ENCODE measurements around the gene RSBN1. TPM values are rescaled to one million over a fixed set of nuclear protein-coding genes. Genes with fewer than 3 reads are reported as not detected.

The RSBN1 gene
- total and polyA plus RNA-seq, 10 of the 15 experiments (the other 5 are each of a cell fraction or from before 2014, with no cell fraction given): 2.9 to 26.8 (median 11.5) TPM

DNA sequence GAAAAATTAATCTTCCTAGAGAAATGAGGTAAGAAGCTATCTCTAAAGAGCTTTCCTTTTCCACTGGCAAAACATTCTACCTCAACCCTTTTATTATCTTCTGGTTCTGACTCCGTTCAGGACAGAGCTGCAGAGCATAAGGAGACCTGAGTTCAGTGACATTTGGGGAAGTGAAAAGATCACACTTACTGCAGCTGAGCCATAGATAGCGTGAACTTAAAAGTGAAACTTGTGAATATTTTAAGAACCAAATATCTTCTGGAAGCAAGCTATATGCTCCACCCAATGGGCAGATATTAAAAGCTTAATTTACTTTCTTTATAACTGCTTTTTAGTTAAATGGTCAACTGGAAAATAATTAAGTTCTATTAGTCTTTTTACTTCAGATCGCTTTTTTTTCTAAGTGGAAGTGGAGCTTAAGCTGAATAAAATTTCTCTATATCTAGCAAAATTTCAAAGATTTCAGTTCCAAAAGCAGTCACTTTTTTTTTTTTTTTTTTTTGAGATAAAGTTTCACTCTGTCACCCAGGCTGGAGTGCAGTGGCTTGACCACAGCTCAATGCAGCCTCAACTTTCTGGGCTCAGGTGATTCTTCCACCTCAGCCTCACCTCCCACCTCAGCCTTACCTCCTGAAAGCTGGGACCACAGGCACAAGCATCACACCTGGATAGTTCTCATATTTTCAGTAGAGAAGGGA is 47.4 kb upstream of the RSBN1 start (continued):
- TF ChIP-seq, protein P1, sequence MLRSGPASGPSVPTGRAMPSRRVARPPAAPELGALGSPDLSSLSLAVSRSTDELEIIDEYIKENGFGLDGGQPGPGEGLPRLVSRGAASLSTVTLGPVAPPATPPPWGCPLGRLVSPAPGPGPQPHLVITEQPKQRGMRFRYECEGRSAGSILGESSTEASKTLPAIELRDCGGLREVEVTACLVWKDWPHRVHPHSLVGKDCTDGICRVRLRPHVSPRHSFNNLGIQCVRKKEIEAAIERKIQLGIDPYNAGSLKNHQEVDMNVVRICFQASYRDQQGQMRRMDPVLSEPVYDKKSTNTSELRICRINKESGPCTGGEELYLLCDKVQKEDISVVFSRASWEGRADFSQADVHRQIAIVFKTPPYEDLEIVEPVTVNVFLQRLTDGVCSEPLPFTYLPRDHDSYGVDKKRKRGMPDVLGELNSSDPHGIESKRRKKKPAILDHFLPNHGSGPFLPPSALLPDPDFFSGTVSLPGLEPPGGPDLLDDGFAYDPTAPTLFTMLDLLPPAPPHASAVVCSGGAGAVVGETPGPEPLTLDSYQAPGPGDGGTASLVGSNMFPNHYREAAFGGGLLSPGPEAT (IDR thresholded peaks at IDR 0.05; ENCODE audit: low read depth): peak; percentile 85; the same call in 1 of the 2 replicates
- TF ChIP-seq POLR2AphosphoS5 (IDR thresholded peaks at IDR 0.05; ENCODE audit: low read length): no peak; the same call in 1 of the 2 replicates
- peak; percentile 89 for TF ChIP-seq BCL11A (IDR thresholded peaks at IDR 0.05; ENCODE audit: low read depth, low read length)
- TF ChIP-seq, protein P2, sequence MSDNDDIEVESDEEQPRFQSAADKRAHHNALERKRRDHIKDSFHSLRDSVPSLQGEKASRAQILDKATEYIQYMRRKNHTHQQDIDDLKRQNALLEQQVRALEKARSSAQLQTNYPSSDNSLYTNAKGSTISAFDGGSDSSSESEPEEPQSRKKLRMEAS (IDR thresholded peaks at IDR 0.05; ENCODE audit: low read depth, low read length): no peak
- TF ChIP-seq, protein P3, sequence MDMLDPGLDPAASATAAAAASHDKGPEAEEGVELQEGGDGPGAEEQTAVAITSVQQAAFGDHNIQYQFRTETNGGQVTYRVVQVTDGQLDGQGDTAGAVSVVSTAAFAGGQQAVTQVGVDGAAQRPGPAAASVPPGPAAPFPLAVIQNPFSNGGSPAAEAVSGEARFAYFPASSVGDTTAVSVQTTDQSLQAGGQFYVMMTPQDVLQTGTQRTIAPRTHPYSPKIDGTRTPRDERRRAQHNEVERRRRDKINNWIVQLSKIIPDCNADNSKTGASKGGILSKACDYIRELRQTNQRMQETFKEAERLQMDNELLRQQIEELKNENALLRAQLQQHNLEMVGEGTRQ (IDR thresholded peaks at IDR 0.05; ENCODE audit: borderline replicate concordance, low read depth, low read length): no peak
- no peak; the same call in 1 of the 2 replicates for TF ChIP-seq FOXM1 (IDR thresholded peaks at IDR 0.05; ENCODE audit: low read depth, low read length)
- no peak for TF ChIP-seq HCFC1 (IDR thresholded peaks at IDR 0.05; ENCODE audit: low read length)
- no peak for TF ChIP-seq ZSCAN29 (IDR thresholded peaks at IDR 0.05)
- 0 out of 4 replicates have a peak, but pooled peaks of 1 of the 2 experiments have one; percentile 33 for TF ChIP-seq SRF (IDR thresholded peaks at IDR 0.05; ENCODE audit: low read depth in 2 of 2, low read length in 2 of 2)
- no peak; the same call in 1 of the 2 replicates for TF ChIP-seq MTA3 (IDR thresholded peaks at IDR 0.05; ENCODE audit: borderline replicate concordance, low read length)
- TF ChIP-seq ATF7 (IDR thresholded peaks at IDR 0.05; ENCODE audit: low read depth): peak; percentile 63
- peak; percentile 83 for TF ChIP-seq EED (IDR thresholded peaks at IDR 0.05; ENCODE audit: low read depth)
- TF ChIP-seq NFYA (IDR thresholded peaks at IDR 0.05; ENCODE audit: borderline replicate concordance, low read depth, low read length): no peak
- TF ChIP-seq, protein P4, sequence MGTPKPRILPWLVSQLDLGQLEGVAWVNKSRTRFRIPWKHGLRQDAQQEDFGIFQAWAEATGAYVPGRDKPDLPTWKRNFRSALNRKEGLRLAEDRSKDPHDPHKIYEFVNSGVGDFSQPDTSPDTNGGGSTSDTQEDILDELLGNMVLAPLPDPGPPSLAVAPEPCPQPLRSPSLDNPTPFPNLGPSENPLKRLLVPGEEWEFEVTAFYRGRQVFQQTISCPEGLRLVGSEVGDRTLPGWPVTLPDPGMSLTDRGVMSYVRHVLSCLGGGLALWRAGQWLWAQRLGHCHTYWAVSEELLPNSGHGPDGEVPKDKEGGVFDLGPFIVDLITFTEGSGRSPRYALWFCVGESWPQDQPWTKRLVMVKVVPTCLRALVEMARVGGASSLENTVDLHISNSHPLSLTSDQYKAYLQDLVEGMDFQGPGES (IDR thresholded peaks at IDR 0.05): no peak
- TF ChIP-seq BMI1 (IDR thresholded peaks at IDR 0.05; ENCODE audit: borderline replicate concordance): no peak
- TF ChIP-seq RB1 (IDR thresholded peaks at IDR 0.05; ENCODE audit: borderline replicate concordance): no peak
- TF ChIP-seq RCOR1 (conservative IDR thresholded peaks at IDR 0.05; ENCODE audit: low read depth, low read length): 0 out of 2 replicates have a peak, but pooled peaks have one; percentile 15
- TF ChIP-seq TAF1 (IDR thresholded peaks at IDR 0.05; ENCODE audit: borderline replicate concordance, low read depth, low read length): peak; percentile 31; the same call in 1 of the 2 replicates
- TF ChIP-seq, protein P5, sequence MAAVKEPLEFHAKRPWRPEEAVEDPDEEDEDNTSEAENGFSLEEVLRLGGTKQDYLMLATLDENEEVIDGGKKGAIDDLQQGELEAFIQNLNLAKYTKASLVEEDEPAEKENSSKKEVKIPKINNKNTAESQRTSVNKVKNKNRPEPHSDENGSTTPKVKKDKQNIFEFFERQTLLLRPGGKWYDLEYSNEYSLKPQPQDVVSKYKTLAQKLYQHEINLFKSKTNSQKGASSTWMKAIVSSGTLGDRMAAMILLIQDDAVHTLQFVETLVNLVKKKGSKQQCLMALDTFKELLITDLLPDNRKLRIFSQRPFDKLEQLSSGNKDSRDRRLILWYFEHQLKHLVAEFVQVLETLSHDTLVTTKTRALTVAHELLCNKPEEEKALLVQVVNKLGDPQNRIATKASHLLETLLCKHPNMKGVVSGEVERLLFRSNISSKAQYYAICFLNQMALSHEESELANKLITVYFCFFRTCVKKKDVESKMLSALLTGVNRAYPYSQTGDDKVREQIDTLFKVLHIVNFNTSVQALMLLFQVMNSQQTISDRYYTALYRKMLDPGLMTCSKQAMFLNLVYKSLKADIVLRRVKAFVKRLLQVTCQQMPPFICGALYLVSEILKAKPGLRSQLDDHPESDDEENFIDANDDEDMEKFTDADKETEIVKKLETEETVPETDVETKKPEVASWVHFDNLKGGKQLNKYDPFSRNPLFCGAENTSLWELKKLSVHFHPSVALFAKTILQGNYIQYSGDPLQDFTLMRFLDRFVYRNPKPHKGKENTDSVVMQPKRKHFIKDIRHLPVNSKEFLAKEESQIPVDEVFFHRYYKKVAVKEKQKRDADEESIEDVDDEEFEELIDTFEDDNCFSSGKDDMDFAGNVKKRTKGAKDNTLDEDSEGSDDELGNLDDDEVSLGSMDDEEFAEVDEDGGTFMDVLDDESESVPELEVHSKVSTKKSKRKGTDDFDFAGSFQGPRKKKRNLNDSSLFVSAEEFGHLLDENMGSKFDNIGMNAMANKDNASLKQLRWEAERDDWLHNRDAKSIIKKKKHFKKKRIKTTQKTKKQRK (IDR thresholded peaks at IDR 0.05; ENCODE audit: low read depth, low read length): no peak
- no peak for TF ChIP-seq EZH2 (IDR thresholded peaks at IDR 0.05; ENCODE audit: borderline replicate concordance, control insufficient read depth, low read depth, low read length)
- no peak for TF ChIP-seq KAT2A (conservative IDR thresholded peaks at IDR 0.05; ENCODE audit: control insufficient read depth, low read depth, low read length)
- no peak for TF ChIP-seq PBX3 (IDR thresholded peaks at IDR 0.05; ENCODE audit: insufficient replicate concordance, low read depth, low read length)

Measured in GM12878 (cell line).